ENCODE data around the gene CLDN6. TPM values are rescaled to one million over a fixed set of nuclear protein-coding genes. Genes with fewer than 3 reads are reported as not detected.
A peak's percentile ranks its signal among the peaks of the same experiment; 100 is the strongest.

CLDN6 gene
- total and polyA plus RNA-seq, 9 of the 15 experiments (the other 6 are each of a cell fraction or from before 2014, with no cell fraction given), result 0.22 to 0.75 (median 0.38) TPM; not detected in 3

DNA sequence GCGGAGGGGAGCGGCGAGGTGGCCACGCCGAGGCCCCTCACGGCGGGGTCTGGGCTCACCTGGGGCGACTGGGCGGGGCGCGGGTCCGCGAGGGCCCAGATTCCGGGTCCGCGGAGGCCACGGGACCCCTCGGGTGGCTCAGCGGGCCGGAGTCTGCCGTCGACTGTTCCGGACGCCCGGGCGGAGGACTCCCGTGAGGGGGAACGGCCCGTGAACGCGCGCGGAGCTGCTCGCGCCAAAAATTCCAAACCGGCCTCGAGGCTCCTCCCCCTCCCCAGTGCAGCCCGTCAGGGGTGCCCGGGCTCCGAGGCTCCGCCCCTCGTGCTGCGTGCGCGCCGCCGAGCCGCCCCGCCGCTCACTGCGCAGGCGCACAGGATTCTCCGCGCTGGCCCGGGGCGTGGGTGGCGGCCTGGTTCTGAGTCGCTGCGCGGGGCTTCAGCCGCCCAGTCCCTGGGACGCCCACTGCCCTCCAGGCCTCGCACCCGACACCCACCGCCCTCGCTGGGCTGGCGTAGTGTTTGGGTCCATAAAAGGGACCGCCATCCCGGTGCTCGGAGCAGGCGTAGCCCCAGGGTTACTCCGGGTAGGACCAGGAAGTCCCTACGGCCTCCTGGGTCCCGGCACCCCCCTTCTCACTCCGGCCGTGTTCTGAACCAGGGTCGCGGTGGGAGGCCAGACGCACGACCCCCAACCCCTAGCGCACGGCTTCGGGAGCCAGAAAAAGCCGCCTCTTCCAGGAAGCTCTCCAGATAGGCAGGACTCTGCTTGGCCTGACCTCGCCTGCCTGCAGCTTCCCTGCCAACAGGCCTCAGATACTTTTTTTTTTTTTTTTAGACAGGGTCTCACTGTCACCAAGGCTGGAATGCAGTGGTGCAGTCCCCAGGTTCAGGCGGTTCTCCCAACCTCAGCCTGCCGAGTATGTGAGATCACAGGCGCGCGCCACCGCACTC lies 37.5 kb downstream of the CLDN6 start, which contains the start of gene PKMYT1 (continued):
- TF ChIP-seq, protein P1, sequence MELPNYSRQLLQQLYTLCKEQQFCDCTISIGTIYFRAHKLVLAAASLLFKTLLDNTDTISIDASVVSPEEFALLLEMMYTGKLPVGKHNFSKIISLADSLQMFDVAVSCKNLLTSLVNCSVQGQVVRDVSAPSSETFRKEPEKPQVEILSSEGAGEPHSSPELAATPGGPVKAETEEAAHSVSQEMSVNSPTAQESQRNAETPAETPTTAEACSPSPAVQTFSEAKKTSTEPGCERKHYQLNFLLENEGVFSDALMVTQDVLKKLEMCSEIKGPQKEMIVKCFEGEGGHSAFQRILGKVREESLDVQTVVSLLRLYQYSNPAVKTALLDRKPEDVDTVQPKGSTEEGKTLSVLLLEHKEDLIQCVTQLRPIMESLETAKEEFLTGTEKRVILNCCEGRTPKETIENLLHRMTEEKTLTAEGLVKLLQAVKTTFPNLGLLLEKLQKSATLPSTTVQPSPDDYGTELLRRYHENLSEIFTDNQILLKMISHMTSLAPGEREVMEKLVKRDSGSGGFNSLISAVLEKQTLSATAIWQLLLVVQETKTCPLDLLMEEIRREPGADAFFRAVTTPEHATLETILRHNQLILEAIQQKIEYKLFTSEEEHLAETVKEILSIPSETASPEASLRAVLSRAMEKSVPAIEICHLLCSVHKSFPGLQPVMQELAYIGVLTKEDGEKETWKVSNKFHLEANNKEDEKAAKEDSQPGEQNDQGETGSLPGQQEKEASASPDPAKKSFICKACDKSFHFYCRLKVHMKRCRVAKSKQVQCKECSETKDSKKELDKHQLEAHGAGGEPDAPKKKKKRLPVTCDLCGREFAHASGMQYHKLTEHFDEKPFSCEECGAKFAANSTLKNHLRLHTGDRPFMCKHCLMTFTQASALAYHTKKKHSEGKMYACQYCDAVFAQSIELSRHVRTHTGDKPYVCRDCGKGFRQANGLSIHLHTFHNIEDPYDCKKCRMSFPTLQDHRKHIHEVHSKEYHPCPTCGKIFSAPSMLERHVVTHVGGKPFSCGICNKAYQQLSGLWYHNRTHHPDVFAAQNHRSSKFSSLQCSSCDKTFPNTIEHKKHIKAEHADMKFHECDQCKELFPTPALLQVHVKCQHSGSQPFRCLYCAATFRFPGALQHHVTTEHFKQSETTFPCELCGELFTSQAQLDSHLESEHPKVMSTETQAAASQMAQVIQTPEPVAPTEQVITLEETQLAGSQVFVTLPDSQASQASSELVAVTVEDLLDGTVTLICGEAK (IDR thresholded peaks at IDR 0.05), result no peak; the same call in 1 of the 2 replicates
- TF ChIP-seq, protein P1 (CRISPR knock-in tag; IDR thresholded peaks at IDR 0.05), result no peak
- TF ChIP-seq NR3C1 (CRISPR knock-in tag; IDR thresholded peaks at IDR 0.05) (0 out of 2 replicates have a peak, but pooled peaks have one; percentile 6), MYC (IDR thresholded peaks at IDR 0.05; ENCODE audit: low read depth, low read length) (peak; percentile 78; the same call in 1 of the 2 replicates), MYC (CRISPR knock-in tag; IDR thresholded peaks at IDR 0.05; ENCODE audit: borderline replicate concordance, low read depth) (peak; percentile 76; the same call in 1 of the 2 replicates), SETDB1 (IDR thresholded peaks at IDR 0.05; ENCODE audit: low read length) (no peak), MCM3 (IDR thresholded peaks at IDR 0.05) (no peak), HNRNPH1 (optimal IDR thresholded peaks at IDR 0.05; ENCODE audit: low read depth, low read length) (no peak), CHD2 (IDR thresholded peaks at IDR 0.05; ENCODE audit: low read depth, low read length) (no peak), PCBP2 (IDR thresholded peaks at IDR 0.05; ENCODE audit: low read depth, low read length, poor library complexity, severe bottlenecking) (no peak), KLF6 (CRISPR knock-in tag; IDR thresholded peaks at IDR 0.05; ENCODE audit: borderline replicate concordance) (no peak), STAT5B (CRISPR knock-in tag; IDR thresholded peaks at IDR 0.05) (no peak)
- TF ChIP-seq, protein P2, sequence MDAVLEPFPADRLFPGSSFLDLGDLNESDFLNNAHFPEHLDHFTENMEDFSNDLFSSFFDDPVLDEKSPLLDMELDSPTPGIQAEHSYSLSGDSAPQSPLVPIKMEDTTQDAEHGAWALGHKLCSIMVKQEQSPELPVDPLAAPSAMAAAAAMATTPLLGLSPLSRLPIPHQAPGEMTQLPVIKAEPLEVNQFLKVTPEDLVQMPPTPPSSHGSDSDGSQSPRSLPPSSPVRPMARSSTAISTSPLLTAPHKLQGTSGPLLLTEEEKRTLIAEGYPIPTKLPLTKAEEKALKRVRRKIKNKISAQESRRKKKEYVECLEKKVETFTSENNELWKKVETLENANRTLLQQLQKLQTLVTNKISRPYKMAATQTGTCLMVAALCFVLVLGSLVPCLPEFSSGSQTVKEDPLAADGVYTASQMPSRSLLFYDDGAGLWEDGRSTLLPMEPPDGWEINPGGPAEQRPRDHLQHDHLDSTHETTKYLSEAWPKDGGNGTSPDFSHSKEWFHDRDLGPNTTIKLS (IDR thresholded peaks at IDR 0.05; ENCODE audit: borderline replicate concordance, low read depth), result peak; percentile 9; the same call in 1 of the 2 replicates

Data from K562 (cell line).